Aorta (tissue), 5 donors: ENCODE data around the gene WDR64. TPM values are rescaled to one million over a fixed set of nuclear protein-coding genes. Genes with fewer than 3 reads are reported as not detected.

Source experiments
- ATAC-seq: fragments of 200-7000 bp; cut with Tn5 transposase; one replicate; pipeline ENCODE4 v1.9.1; 2022; ENCODE audit warnings: moderate library complexity; ENCODE audit not compliant: low FRiP score
- DNase-seq, 2 donors: peaks; one replicate each; pipeline ENCODE4 v3.0.0-alpha.2; 2020
- H3K27ac ChIP-seq, 2 donors: one replicate each; pipeline ENCODE4 v1.5.1; 2013; ENCODE audit warnings: low read length in 2 of 2, mild to moderate bottlenecking in 2 of 2, moderate library complexity in 2 of 2, control low read depth in 1 of 2, inconsistent platforms in 1 of 2, low read depth in 1 of 2
- H3K27me3 ChIP-seq, 2 donors: one replicate each; pipeline ENCODE4 v1.6.1; 2013; ENCODE audit warnings: control low read depth in 1 of 2, low read length in 1 of 2, mild to moderate bottlenecking in 1 of 2, moderate library complexity in 1 of 2; ENCODE audit not compliant: insufficient read depth in 2 of 2, control insufficient read depth in 1 of 2
- H3K36me3 ChIP-seq, 2 donors: one replicate each; pipeline ENCODE4 v1.6.1; 2013; ENCODE audit warnings: control low read depth in 1 of 2, low read length in 1 of 2, mild to moderate bottlenecking in 1 of 2; ENCODE audit not compliant: insufficient read depth in 2 of 2, control insufficient read depth in 1 of 2
- H3K4me1 ChIP-seq, 2 donors: one replicate each; pipeline ENCODE4 v1.6.1; 2013; ENCODE audit warnings: low read length in 2 of 2, control low read depth in 1 of 2, mild to moderate bottlenecking in 1 of 2, moderate library complexity in 1 of 2; ENCODE audit not compliant: insufficient read depth in 2 of 2, control insufficient read depth in 1 of 2
- H3K4me3 ChIP-seq, 2 donors: one replicate each; pipeline ENCODE4 v1.5.1; 2013; ENCODE audit warnings: low read length in 2 of 2, control low read depth in 1 of 2, mild to moderate bottlenecking in 1 of 2
- H3K9me3 ChIP-seq: one replicate; pipeline ENCODE4 v1.6.1; 2013; ENCODE audit warnings: mild to moderate bottlenecking, low read length; ENCODE audit not compliant: control insufficient read depth
- WGBS, 2 donors: extraction: QIAGEN DNeasy Blood & Tissue Kit; methylation state at CpG; one replicate each; pipeline ENCODE4 v1.1.7; 2013; 5-methylcytosine and 5-hydroxymethylcytosine counted together
- intact Hi-C, 2 donors: fragments of 100-400 bp; cut with DNase I; formaldehyde crosslinking; loops; one replicate each; pipeline versions ENCODE4 v1.14.2 to v1.15.0; 2022
- polyA plus RNA-seq, 2 donors: library from polyadenylated mRNA; stranded (reverse); fragments of 200-250 nt; gene quantifications; one replicate each; pipeline ENCODE4 v1.2.3, GENCODE V29; 2013
- total RNA-seq, 2 donors: library from RNA; stranded (reverse); fragmentation: NEBNext Ultra II Directional; extraction: Animal tissue kit (Norgen Biotek cat#: 25700); gene quantifications; one replicate each; pipeline ENCODE4 v1.2.1, GENCODE V29; 2021
- donor health status: healthy with polysubstance abuse.
- donor health status: Bipolar disorder and iron deficiency.
- donor health status: DM: no; HTN: no; CAD: no.
- donor health status: DM: no; HTN: no; CAD: no.
- donor health status: DM: yes; HTN: yes; CAD: no.

WDR64 gene
- total and polyA plus RNA-seq, 4 donors, result not detected

GRCh38 chr1:241642593-241642944 lies 9.5 kb upstream of the WDR64 start:
- no peak overlapping the region for H3K27ac ChIP-seq
- H3K27me3 ChIP-seq, result no peaks in the 10 kb centered on the region
- DNase-seq, result no peak
- no peak overlapping the region for H3K4me3 ChIP-seq
- H3K9me3 ChIP-seq, result no peaks in the 10 kb centered on the region
- no peak for ATAC-seq
- no peaks in the 10 kb centered on the region for H3K4me1 ChIP-seq
- intact Hi-C loops, result loop anchor here in 1 of 2 donors (5.0 kb wide), 1 partner anchor 105 kb away; no protein-coding TSS in a partner anchor
- 96% methylated on average over 1 of the region's 1 CpG for WGBS, 2 donors
- no peaks in the 10 kb centered on the region for H3K36me3 ChIP-seq

- 99 to 100% methylated on average over 2 of the region's 2 CpGs for WGBS, 2 donors
- no peak overlapping the region for H3K27ac ChIP-seq
- intact Hi-C loops, result loop anchor here in 1 of 2 donors (5.0 kb wide), 1 partner anchor 103 kb away; no protein-coding TSS in a partner anchor
These were observed 7.8 kb upstream of the WDR64 start for GRCh38 chr1:241644259-241644658.

GRCh38 chr1:241645199-241645598 lies 6.9 kb upstream of the WDR64 start:
- H3K4me3 ChIP-seq, result no peak overlapping the region
- H3K9me3 ChIP-seq, result no peaks in the 10 kb centered on the region
- 46 to 48% methylated on average over 4 of the region's 4 CpGs for WGBS, 2 donors
- H3K36me3 ChIP-seq, result no peaks in the 10 kb centered on the region
- ATAC-seq (no peak), DNase-seq (no peak)
- H3K4me1 ChIP-seq, result no peaks in the 10 kb centered on the region
- intact Hi-C loops, result no loop called here
- no peaks in the 10 kb centered on the region for H3K27me3 ChIP-seq
- no peak overlapping the region for H3K27ac ChIP-seq

More at GRCh38 chr1:241644259-241644658, 7.8 kb upstream of the WDR64 start:
- DNase-seq (no peak), ATAC-seq (no peak)
- Histone ChIP-seq H3K4me1 (no peaks in the 10 kb centered on the region), H3K9me3 (no peaks in the 10 kb centered on the region), H3K27me3 (no peaks in the 10 kb centered on the region), H3K36me3 (no peaks in the 10 kb centered on the region), H3K4me3 (no peak overlapping the region)

GRCh38 chr1:241646201-241646600 lies 5.9 kb upstream of the WDR64 start:
- no peak for DNase-seq
- intact Hi-C loops, result no loop called here
- Histone ChIP-seq H3K4me3 (no peak overlapping the region), H3K36me3 (no peaks in the 10 kb centered on the region), H3K27me3 (no peaks in the 10 kb centered on the region), H3K9me3 (no peaks in the 10 kb centered on the region), H3K4me1 (no peaks in the 10 kb centered on the region), H3K27ac (no peak overlapping the region)
- 93 to 94% methylated on average over 7 of the region's 7 CpGs for WGBS, 2 donors
- ATAC-seq, result no peak

GRCh38 chr1:241647658-241648057 lies 4.4 kb upstream of the WDR64 start:
- no peaks in the 10 kb centered on the region for H3K9me3 ChIP-seq
- H3K4me1 ChIP-seq, result no peaks in the 10 kb centered on the region
- ATAC-seq (no peak), DNase-seq (no peak)
- no peaks in the 10 kb centered on the region for H3K36me3 ChIP-seq
- 93 to 97% methylated on average over 1 of the region's 1 CpG for WGBS, 2 donors
- H3K27me3 ChIP-seq, result no peaks in the 10 kb centered on the region
- H3K27ac ChIP-seq, result no peak overlapping the region
- intact Hi-C loops, result no loop called here
- no peak overlapping the region for H3K4me3 ChIP-seq

GRCh38 chr1:241648159-241648558 lies 3.9 kb upstream of the WDR64 start:
- Histone ChIP-seq H3K9me3 (no peaks in the 10 kb centered on the region), H3K4me3 (no peak overlapping the region), H3K27me3 (no peaks in the 10 kb centered on the region), H3K36me3 (no peaks in the 10 kb centered on the region), H3K4me1 (no peaks in the 10 kb centered on the region), H3K27ac (no peak overlapping the region)
- intact Hi-C loops, result no loop called here
- no peak for DNase-seq
- no peak for ATAC-seq
- 91 to 92% methylated on average over 1 of the region's 1 CpG for WGBS, 2 donors

- no peak for ATAC-seq
- WGBS, 2 donors, result 39 to 54% methylated on average over 1 of the region's 1 CpG
- H3K9me3 ChIP-seq, result no peaks in the 10 kb centered on the region
- no peaks in the 10 kb centered on the region for H3K27me3 ChIP-seq
- no peaks in the 10 kb centered on the region for H3K36me3 ChIP-seq
- H3K4me1 ChIP-seq, result peaks cover 0 to 2% of the 10 kb centered on the region in 2 donors
- H3K27ac ChIP-seq, result no peak overlapping the region
- no peak for DNase-seq
- no peak overlapping the region for H3K4me3 ChIP-seq
- intact Hi-C loops, result no loop called here
These were observed 1.9 kb downstream of the WDR64 start for GRCh38 chr1:241654019-241654418.

- no peaks in the 10 kb centered on the region for H3K27me3 ChIP-seq
- ATAC-seq (no peak), DNase-seq (no peak)
- H3K36me3 ChIP-seq, result no peaks in the 10 kb centered on the region
- no peaks in the 10 kb centered on the region for H3K9me3 ChIP-seq
- H3K4me1 ChIP-seq, result peaks cover 0 to 2% of the 10 kb centered on the region in 2 donors
- WGBS, 2 donors, result 86 to 92% methylated on average over 1 of the region's 1 CpG
- intact Hi-C loops, result no loop called here
- H3K27ac ChIP-seq, result no peak overlapping the region
- no peak overlapping the region for H3K4me3 ChIP-seq
These were observed 2.6 kb downstream of the WDR64 start for GRCh38 chr1:241654641-241655040.

- no peaks in the 10 kb centered on the region for H3K27me3 ChIP-seq
- no peak for ATAC-seq
- 89 to 93% methylated on average over 3 of the region's 3 CpGs for WGBS, 2 donors
- H3K27ac ChIP-seq, result no peak overlapping the region
- no peaks in the 10 kb centered on the region for H3K36me3 ChIP-seq
- DNase-seq, result no peak
- intact Hi-C loops, result no loop called here
- no peaks in the 10 kb centered on the region for H3K9me3 ChIP-seq
- peaks cover 0 to 2% of the 10 kb centered on the region in 2 donors for H3K4me1 ChIP-seq
- H3K4me3 ChIP-seq, result no peak overlapping the region
These were observed 6.2 kb downstream of the WDR64 start for GRCh38 chr1:241658081-241658793.
